Parathyroid adenoma (tissue), 2 donors: ENCODE data around the gene HDAC4.
"Not testable (repeated sequence)": the region's sequence is repeated elsewhere in the genome, so short reads cannot be mapped to it uniquely, and the experiment has no call there.

Experiments used
- H2AFZ ChIP-seq: fragments of 300-600 bp; sonication (generic); one replicate; pipeline ENCODE4 v1.7.0; 2017; ENCODE audit warnings: antibody characterized with exemption, mild to moderate bottlenecking
- H3K27ac ChIP-seq: fragments of 300-600 bp; sonication (generic); one replicate; pipeline ENCODE4 v1.7.0; 2017
- H3K27me3 ChIP-seq: fragments of 300-600 bp; sonication (generic); one replicate; pipeline ENCODE4 v1.7.0; 2017; ENCODE audit warnings: low read length; ENCODE audit not compliant: control insufficient read depth, insufficient read depth
- H3K36me3 ChIP-seq: fragments of 300-600 bp; sonication (generic); one replicate; pipeline ENCODE4 v1.7.0; 2017; ENCODE audit warnings: low read length; ENCODE audit not compliant: control insufficient read depth, insufficient read depth
- H3K4me1 ChIP-seq: fragments of 300-600 bp; sonication (generic); one replicate; pipeline ENCODE4 v1.7.0; 2017; ENCODE audit warnings: control low read depth
- H3K4me2 ChIP-seq: fragments of 300-600 bp; sonication (generic); one replicate; pipeline ENCODE4 v1.7.0; 2017; ENCODE audit warnings: low read length
- H3K4me3 ChIP-seq: fragments of 300-600 bp; sonication (generic); one replicate; pipeline ENCODE4 v1.7.0; 2017; ENCODE audit warnings: low read depth, low read length
- H3K79me2 ChIP-seq: fragments of 300-600 bp; sonication (generic); one replicate; pipeline ENCODE4 v1.7.0; 2017; ENCODE audit warnings: control low read depth
- H3K9ac ChIP-seq: fragments of 300-600 bp; sonication (generic); one replicate; pipeline ENCODE4 v1.7.0; 2017; ENCODE audit warnings: mild to moderate bottlenecking
- H3K9me3 ChIP-seq: fragments of 300-600 bp; sonication (generic); one replicate; pipeline ENCODE4 v1.7.0; 2017; ENCODE audit warnings: low read length; ENCODE audit not compliant: control insufficient read depth
- TF ChIP-seq, protein P1 (sequence below): fragments of 300-600 bp; sonication (generic); IDR thresholded peaks from one replicate; pipeline ENCODE4 v1.7.0; 2017; ENCODE audit warnings: antibody characterized with exemption, mild to moderate bottlenecking
- donor health status: primary hyperparathyroidism.

The HDAC4 gene

DNA sequence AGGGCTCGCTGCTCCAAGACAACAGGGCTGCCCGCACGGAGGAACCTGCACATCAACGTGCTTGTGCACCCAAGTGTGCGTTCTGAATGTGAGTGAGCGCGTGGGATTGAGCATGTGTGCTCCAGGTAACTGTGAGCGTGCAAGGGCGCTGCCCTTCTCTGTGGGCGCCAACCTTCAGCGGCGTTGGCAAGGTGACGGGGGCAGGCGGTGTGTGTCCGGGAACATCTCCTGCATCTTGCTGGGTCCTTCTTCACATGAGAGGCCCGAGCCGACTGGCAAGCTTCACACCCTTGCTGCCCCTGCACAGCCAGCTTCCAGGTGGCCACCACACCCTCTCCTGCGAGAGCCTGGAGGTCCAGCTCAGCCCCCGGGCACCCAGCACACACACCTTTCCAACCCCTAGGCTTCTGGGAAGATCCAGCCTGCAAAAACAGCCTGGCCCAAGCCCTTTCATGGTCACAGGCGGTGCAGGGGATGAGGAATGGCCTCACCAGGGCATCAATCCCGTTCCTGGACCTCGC lies 220.9 kb downstream of the HDAC4 start:
- no peaks in the 10 kb centered on the region for H3K9me3 ChIP-seq
- no peak overlapping the region for H2AFZ ChIP-seq
- H3K4me1 ChIP-seq, result no peaks in the 10 kb centered on the region
- no peaks in the 10 kb centered on the region for H3K36me3 ChIP-seq
- no peak overlapping the region for H3K9ac ChIP-seq
- no peak overlapping the region for H3K27ac ChIP-seq
- TF ChIP-seq, protein P1, sequence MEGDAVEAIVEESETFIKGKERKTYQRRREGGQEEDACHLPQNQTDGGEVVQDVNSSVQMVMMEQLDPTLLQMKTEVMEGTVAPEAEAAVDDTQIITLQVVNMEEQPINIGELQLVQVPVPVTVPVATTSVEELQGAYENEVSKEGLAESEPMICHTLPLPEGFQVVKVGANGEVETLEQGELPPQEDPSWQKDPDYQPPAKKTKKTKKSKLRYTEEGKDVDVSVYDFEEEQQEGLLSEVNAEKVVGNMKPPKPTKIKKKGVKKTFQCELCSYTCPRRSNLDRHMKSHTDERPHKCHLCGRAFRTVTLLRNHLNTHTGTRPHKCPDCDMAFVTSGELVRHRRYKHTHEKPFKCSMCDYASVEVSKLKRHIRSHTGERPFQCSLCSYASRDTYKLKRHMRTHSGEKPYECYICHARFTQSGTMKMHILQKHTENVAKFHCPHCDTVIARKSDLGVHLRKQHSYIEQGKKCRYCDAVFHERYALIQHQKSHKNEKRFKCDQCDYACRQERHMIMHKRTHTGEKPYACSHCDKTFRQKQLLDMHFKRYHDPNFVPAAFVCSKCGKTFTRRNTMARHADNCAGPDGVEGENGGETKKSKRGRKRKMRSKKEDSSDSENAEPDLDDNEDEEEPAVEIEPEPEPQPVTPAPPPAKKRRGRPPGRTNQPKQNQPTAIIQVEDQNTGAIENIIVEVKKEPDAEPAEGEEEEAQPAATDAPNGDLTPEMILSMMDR, result no peak
- no peaks in the 10 kb centered on the region for H3K27me3 ChIP-seq
- H3K79me2 ChIP-seq, result no peaks in the 10 kb centered on the region
- no peak overlapping the region for H3K4me3 ChIP-seq
- no peak overlapping the region for H3K4me2 ChIP-seq

DNA sequence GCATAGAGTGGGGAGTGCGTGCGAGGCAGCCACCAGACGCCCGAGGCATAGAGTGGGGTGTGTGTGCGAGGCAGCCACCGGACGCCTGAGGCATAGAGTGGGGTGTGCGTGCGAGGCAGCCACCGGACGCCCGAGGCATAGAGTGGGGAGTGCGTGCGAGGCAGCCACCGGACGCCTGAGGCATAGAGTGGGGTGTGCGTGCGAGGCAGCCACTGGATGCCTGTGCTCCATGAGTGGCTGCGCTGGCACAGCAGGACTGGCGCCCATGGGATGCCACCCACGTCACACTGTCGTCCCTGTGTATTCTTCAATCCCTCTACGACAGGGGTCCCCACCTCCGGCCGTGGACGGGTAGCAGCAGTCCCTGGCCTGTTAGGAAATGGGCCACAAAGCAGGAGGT lies 221.9 kb downstream of the HDAC4 start:
- Histone ChIP-seq H3K9ac (no peak overlapping the region), H3K4me2 (no peak overlapping the region), H3K79me2 (no peaks in the 10 kb centered on the region), H3K4me1 (no peaks in the 10 kb centered on the region), H3K27ac (no peak overlapping the region), H2AFZ (no peak overlapping the region), H3K9me3 (no peaks in the 10 kb centered on the region), H3K4me3 (no peak overlapping the region), H3K36me3 (no peaks in the 10 kb centered on the region), H3K27me3 (no peaks in the 10 kb centered on the region)
- TF ChIP-seq, protein P1, result no peak

DNA sequence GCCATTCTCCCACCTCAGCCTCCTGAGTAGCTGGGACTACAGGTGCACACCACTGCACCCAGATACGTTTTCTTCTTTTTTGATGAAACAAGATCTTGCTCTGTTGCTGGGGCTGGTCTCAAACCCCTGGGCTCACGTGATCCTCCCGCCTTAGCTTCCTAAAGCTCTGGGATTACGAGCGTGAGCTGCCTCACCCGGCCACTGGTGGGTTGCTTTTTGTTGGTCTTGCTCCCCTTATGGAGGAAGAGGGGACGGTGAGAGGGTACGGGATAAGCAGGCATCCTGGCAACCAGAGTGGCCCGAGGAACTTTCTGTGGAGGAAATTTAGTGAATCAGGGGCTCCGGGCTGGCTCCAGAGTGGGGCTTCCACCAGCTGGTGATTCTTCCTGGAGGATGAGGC lies 222.3 kb downstream of the HDAC4 start:
- H2AFZ ChIP-seq, result no peak overlapping the region
- H3K4me1 ChIP-seq, result no peaks in the 10 kb centered on the region
- H3K4me3 ChIP-seq, result no peak overlapping the region
- no peaks in the 10 kb centered on the region for H3K27me3 ChIP-seq
- H3K27ac ChIP-seq, result no peak overlapping the region
- no peak overlapping the region for H3K9ac ChIP-seq
- H3K9me3 ChIP-seq, result no peaks in the 10 kb centered on the region
- no peak overlapping the region for H3K4me2 ChIP-seq
- no peaks in the 10 kb centered on the region for H3K36me3 ChIP-seq
- TF ChIP-seq, protein P1, result no peak
- H3K79me2 ChIP-seq, result no peaks in the 10 kb centered on the region

DNA sequence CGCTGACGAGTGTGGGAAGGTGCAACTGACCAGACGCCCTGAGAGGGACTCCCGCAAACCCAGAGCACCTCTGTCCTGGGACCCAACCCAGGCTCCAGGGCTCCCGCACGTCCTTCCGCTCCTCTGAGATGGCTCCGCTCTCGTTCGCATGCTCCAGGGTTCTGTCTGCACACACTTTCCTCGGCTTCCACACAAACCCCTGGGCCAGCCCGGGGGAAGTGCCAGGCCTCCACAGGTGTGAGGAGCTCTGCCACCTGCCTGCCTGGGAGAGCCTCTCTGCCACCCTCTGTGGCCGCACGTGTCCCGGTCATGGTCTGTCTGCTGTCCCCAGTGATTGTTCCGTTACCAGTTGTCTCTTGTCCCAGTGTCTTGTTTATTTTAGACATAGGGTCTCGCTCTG lies 222.9 kb downstream of the HDAC4 start:
- TF ChIP-seq, protein P1, result no peak
- Histone ChIP-seq H3K4me2 (no peak overlapping the region), H3K4me3 (no peak overlapping the region), H2AFZ (no peak overlapping the region), H3K27me3 (no peaks in the 10 kb centered on the region), H3K4me1 (no peaks in the 10 kb centered on the region), H3K27ac (no peak overlapping the region), H3K79me2 (no peaks in the 10 kb centered on the region), H3K36me3 (no peaks in the 10 kb centered on the region), H3K9ac (no peak overlapping the region), H3K9me3 (no peaks in the 10 kb centered on the region)

DNA sequence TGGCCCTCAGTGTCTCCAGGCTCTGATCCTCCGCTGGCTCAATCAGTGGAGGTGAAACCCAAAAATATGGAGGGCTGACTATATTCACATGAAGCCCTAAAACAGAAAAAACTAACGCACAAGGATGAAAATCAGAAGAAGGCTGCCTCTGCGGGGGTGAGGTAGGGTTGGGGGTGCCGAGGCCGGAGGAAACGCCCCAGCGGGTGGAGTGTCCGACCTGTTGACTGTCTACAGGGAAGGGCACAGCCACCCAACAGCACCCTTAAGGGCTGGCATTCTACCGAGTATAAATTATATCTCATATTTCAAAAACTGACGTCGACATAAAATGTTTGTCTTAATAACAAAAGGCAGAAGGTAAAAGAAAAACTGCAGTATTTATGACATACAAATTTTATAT lies 223.5 kb downstream of the HDAC4 start:
- no peaks in the 10 kb centered on the region for H3K9me3 ChIP-seq
- H3K4me1 ChIP-seq, result no peaks in the 10 kb centered on the region
- H3K4me2 ChIP-seq, result no peak overlapping the region
- TF ChIP-seq, protein P1, result no peak
- no peaks in the 10 kb centered on the region for H3K36me3 ChIP-seq
- no peaks in the 10 kb centered on the region for H3K79me2 ChIP-seq
- no peaks in the 10 kb centered on the region for H3K27me3 ChIP-seq
- H3K27ac ChIP-seq, result no peak overlapping the region
- H3K9ac ChIP-seq, result no peak overlapping the region
- no peak overlapping the region for H3K4me3 ChIP-seq
- H2AFZ ChIP-seq, result no peak overlapping the region

DNA sequence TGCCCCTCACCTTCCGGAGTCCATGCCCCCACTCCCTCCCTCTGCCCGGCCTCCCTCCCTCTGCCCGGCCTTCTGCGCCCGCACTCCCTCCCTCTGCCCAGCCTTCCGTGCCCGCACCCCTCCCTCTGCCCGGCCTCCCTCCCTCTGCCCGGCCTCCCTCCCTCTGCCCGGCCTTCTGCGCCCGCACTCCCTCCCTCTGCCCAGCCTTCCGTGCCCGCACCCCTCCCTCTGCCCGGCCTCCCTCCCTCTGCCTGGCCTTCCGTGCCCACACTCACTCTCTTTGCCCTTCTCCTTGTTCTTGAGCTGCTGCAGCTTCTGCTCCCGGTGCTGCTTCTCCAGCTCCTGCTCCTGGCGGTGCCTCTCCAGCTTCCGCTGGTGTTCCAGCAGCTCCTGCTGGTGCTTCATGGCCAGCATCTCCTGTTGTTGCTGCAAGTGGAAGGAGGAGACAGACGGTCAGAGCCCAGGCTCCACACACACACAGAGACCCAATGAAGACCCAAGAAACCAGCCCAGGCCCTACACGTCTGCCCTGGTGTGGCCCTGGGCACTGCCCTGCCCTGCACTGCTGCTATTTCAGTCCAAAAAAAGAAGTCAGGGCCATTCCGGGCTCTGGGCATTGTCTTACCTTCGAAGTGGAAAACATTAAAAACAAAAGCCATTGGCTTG lies 224.5 kb downstream of the HDAC4 start:
- not testable (repeated sequence) for H3K27ac ChIP-seq

More for the DNA sequence above, 224.5 kb downstream of the HDAC4 start:
- not testable (repeated sequence) for H3K79me2 ChIP-seq, H3K4me2 ChIP-seq, H3K9me3 ChIP-seq, H3K27me3 ChIP-seq, H3K4me1 ChIP-seq, H3K9ac ChIP-seq, H3K36me3 ChIP-seq, H2AFZ ChIP-seq, H3K4me3 ChIP-seq
